Natural killer cell treated with Interleukin-12 subunit alpha and Interleukin-12 subunit beta and Interleukin-15 and Interleukin-18, amount 100 ng/mL, for 72 hours (primary cell): ENCODE results near the gene SFI1. TPM values are rescaled to one million over a fixed set of nuclear protein-coding genes. Genes with fewer than 3 reads are reported as not detected.

ENCODE experiments used
- ATAC-seq, 2 donors: fragments of 150-1000 bp; cut with Tn5 transposase in 1 of 2; sonication (Bioruptor Pico), chemical (Tn5 transposase) in 1 of 2; 2 replicates each; pipeline ENCODE4 v1.10.0; 2021
- DNase-seq: peaks from one replicate; pipeline ENCODE4 v3.0.0; 2022; ENCODE audit warnings: low spot score
- H3K27ac Mint-ChIP-seq, 2 donors: 1 replicate in 1 of 2; 2 replicates in 1 of 2; pipeline ENCODE4 v1.8.0; 2022; ENCODE audit warnings: mixed read lengths in 2 of 2, mild to moderate bottlenecking in 1 of 2, moderate library complexity in 1 of 2
- H3K27me3 Mint-ChIP-seq, 2 donors: 1 replicate in 1 of 2; 2 replicates in 1 of 2; pipeline ENCODE4 v1.8.0; 2022; ENCODE audit warnings: mixed read lengths in 2 of 2
- H3K36me3 Mint-ChIP-seq: one replicate; pipeline ENCODE4 v1.8.0; 2022; ENCODE audit warnings: mixed read lengths
- H3K4me1 Mint-ChIP-seq, 2 donors: 1 replicate in 1 of 2; 2 replicates in 1 of 2; pipeline ENCODE4 v1.8.0; 2022; ENCODE audit warnings: low read depth in 2 of 2, mixed read lengths in 2 of 2, mild to moderate bottlenecking in 1 of 2
- H3K4me3 Mint-ChIP-seq: one replicate; pipeline ENCODE4 v1.8.0; 2022; ENCODE audit warnings: mixed read lengths
- H3K9me3 Mint-ChIP-seq: 2 replicates; pipeline ENCODE4 v1.8.0; 2022; ENCODE audit warnings: mixed read lengths
- total RNA-seq, 2 donors: library from RNA; stranded (reverse); gene quantifications; one replicate each; pipeline ENCODE4 v1.2.3, GENCODE V29; 2022

Gene SFI1
- total RNA-seq, 2 donors from 2014 or later = 213 to 332 TPM

DNA sequence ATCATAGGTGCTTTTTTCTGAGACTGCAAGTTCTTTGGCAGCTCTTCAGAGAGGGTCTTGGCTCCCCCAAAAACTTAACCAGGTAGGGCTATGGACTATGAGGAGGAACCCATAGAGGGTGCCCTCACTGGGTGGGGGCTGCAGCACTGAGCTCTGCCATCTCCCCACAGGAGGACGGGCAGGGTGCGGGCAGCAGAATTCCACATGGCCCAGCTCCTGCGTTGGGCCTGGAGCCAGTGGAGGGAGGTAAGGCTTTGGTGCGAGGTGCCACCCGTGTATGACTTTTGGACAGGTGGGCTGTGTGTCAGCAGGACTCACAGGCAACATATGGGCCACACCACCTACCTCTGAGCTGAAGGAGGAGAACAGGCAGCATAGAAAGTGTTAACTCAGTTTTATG is 107.2 kb downstream of the SFI1 start:
- Mint-ChIP-seq H3K4me3 (no peak overlapping the region), H3K27ac (no peak overlapping the region), H3K36me3 (peaks cover 4% of the 10 kb centered on the region), H3K9me3 (no peaks in the 10 kb centered on the region), H3K27me3 (no peaks in the 10 kb centered on the region), H3K4me1 (peaks cover 4 to 6% of the 10 kb centered on the region in 2 donors)
- DNase-seq = no peak
- ATAC-seq = no peak

DNA sequence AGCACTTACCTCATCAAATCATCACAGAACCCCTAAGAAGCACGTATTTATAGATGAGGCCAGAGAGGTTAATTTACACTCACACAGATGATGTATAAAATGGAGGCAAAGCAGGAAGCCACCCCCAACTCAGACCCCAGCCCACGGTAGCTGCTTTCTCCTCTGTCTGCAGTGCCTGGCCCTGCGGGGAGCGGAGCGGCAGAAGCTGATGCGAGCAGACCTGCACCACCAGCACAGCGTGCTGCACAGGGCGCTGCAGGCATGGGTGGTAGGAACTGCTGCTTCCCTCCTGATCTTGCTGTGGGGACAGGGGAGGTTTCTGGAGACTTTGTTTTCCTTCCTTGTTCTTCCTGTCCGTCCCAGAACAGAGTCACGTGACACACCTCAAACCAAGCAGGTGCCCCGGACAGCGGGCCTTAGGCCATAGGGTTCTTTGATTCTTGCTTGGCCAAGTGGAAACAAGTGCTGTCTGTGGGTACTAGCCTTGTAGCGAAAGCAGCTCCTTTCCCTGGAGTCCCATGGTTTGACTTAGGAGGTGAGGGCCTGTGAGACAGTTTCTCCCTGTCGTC is 107.9 kb downstream of the SFI1 start:
- no peaks in the 10 kb centered on the region for H3K9me3 Mint-ChIP-seq
- H3K27me3 Mint-ChIP-seq = no peaks in the 10 kb centered on the region
- peaks cover 4 to 6% of the 10 kb centered on the region in 2 donors for H3K4me1 Mint-ChIP-seq
- peaks cover 4% of the 10 kb centered on the region for H3K36me3 Mint-ChIP-seq
- ATAC-seq (no peak), DNase-seq (no peak)
- H3K27ac Mint-ChIP-seq = no peak overlapping the region
- no peak overlapping the region for H3K4me3 Mint-ChIP-seq

DNA sequence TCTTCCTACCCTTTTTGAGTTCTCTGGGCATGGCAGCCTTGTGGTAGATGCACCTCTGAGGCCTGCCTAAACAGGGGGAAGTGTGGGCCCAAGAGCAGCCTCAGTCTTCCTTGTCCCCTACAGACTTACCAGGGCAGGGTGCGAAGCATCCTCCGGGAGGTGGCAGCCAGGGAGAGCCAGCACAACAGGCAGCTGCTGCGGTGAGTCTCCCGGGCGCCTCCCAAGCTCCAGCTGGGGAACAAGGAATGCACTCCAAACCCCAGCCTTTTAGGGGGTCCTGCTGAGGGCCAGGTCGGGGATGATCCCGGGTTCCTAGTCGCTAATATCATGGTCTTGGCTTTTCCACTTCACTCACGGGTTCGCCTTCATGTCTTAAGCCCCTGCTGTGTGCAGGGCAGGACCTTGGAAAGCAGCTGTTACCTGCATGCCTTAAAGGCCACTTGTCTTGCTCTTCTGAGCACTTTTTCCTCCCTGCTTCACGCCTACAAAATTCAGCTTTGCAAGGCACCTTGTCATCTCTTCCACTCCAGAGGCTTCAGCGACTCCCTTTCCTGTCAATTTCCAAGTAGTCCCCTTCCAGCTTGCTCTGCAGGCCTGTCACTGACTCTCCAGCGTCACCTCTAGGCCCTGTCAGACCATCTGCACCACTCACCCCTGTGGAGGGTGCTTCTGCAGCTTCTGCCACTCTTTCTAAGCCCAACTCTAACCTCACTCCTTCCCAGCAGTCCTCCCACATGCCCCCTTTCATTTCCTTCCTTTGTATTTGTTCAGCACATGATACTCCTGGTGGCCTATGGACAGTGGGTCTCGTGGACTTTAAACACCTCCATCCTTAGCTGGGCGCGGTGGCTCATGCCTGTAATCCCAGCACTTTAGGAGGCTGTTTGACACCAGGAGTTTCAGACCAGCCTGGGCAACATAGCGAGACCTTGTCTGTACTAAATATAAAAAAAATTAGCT is 108.7 kb downstream of the SFI1 start:
- Mint-ChIP-seq H3K9me3 (no peaks in the 10 kb centered on the region), H3K27ac (peak overlapping the region in 1 of 2 donors; percentile 1), H3K36me3 (peaks cover 4% of the 10 kb centered on the region), H3K27me3 (no peaks in the 10 kb centered on the region), H3K4me3 (no peak overlapping the region), H3K4me1 (peaks cover 4 to 6% of the 10 kb centered on the region in 2 donors)
- ATAC-seq (no peak), DNase-seq (no peak)

DNA sequence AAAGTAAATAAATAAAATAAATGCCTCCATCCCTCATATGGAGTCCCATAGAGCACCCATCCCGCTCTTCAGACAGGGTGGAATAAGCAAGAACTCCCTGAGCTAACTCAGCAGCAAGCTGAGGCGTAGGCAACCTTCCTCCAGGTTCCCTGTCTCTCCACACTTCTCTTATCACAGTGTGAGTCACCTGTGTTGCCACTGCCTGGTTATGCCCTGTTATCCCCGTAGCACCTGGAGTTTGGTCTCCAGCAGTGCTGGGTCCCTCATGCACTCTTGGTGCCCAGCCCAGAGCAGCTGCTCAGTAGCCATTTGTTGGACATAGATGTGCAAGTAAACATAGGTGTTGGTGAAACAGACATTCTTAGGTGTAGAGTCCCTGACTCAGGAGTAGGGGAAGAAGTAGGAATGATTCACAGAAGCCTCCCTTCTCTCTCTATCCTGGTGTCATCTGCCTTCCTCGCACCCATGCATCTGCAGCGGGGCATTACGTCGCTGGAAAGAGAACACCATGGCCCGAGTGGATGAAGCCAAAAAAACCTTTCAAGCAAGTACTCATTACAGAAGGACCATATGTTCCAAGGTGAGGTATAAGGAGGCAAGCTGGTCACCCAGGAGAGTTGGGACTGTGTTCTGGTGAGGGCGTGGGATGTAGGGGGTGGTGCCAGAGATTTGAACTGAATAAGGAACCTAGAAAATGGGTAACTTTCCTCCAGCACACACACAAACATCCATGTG is 109.7 kb downstream of the SFI1 start:
- Mint-ChIP-seq H3K9me3 (no peaks in the 10 kb centered on the region), H3K4me3 (no peak overlapping the region), H3K27ac (peak overlapping the region in 1 of 2 donors; percentile 1), H3K36me3 (no peaks in the 10 kb centered on the region), H3K27me3 (no peaks in the 10 kb centered on the region), H3K4me1 (peaks cover 0 to 4% of the 10 kb centered on the region in 2 donors)
- DNase-seq (no peak), ATAC-seq (no peak)

DNA sequence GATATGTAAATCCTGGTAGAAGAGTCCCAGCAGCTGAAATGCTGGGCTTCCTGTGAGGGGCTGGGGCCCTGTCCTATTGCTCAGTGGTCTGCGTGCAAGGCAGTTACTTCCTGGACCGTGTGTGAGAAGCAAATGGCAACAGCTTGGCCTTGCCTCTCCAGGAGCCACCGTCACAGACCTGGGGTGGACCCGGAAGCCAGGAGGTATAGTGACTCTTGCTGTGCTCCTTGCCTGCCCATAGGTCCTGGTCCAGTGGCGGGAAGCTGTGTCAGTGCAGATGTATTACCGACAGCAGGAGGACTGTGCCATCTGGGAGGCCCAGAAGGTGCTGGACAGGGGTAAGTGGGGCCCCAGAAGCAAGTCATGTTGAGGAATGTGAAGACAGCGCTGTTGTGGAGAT is 111.4 kb downstream of the SFI1 start:
- H3K27me3 Mint-ChIP-seq = no peaks in the 10 kb centered on the region
- ATAC-seq = no peak
- no peak overlapping the region for H3K4me3 Mint-ChIP-seq
- no peak for DNase-seq
- no peaks in the 10 kb centered on the region for H3K9me3 Mint-ChIP-seq
- H3K27ac Mint-ChIP-seq = peak overlapping the region in 1 of 2 donors; percentile 21
- no peaks in the 10 kb centered on the region for H3K36me3 Mint-ChIP-seq
- peaks cover 0 to 4% of the 10 kb centered on the region in 2 donors for H3K4me1 Mint-ChIP-seq

DNA sequence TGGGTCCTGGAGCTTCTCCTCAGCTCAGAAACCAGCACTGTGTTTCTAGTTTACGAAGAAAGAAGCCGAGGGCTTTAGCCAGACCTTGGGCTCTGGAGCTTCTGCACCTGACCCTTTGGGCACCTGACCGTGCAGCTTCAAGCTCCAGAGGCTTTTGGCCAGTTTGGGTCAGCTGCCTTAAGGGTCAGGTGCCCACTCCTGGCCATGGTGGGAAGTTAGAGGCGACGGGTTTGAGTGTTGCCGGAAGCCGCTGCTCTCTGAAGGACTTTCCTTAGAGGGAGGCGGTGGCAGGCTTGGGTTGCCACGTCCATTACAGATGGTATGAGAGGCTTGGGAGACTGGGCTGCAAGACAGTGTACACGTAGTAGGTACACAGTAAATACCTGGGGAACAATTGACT is 113.4 kb downstream of the SFI1 start:
- no peak overlapping the region for H3K27ac Mint-ChIP-seq
- H3K9me3 Mint-ChIP-seq = no peaks in the 10 kb centered on the region
- no peak for DNase-seq
- H3K4me1 Mint-ChIP-seq = peaks cover 4 to 8% of the 10 kb centered on the region in 2 donors
- ATAC-seq = no peak
- no peaks in the 10 kb centered on the region for H3K36me3 Mint-ChIP-seq
- no peaks in the 10 kb centered on the region for H3K27me3 Mint-ChIP-seq
- no peak overlapping the region for H3K4me3 Mint-ChIP-seq

DNA sequence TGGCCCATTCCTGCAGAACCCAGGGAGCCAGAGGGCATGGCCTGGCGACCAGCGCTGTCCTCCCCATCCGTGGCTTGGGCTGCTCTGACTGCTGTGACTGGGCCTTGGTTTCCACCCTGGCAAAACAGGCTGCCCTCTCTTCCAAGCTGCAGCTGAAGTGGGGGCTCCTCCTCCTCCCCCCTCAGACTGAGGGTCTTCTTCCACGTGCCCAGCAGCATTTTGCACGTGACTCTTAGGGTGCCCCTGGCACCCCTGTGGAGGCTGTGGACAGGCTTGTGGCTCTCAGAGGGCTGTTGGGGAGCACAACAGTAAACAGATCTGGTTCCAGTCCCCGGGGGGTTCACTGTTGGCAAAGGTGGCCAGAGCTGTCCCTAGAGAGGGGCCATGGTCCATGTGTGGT is 114.3 kb downstream of the SFI1 start:
- H3K4me1 Mint-ChIP-seq = peaks cover 6 to 15% of the 10 kb centered on the region in 2 donors
- H3K9me3 Mint-ChIP-seq = no peaks in the 10 kb centered on the region
- no peaks in the 10 kb centered on the region for H3K36me3 Mint-ChIP-seq
- H3K27ac Mint-ChIP-seq = no peak overlapping the region
- ATAC-seq = no peak
- H3K4me3 Mint-ChIP-seq = no peak overlapping the region
- H3K27me3 Mint-ChIP-seq = no peaks in the 10 kb centered on the region
- no peak for DNase-seq

DNA sequence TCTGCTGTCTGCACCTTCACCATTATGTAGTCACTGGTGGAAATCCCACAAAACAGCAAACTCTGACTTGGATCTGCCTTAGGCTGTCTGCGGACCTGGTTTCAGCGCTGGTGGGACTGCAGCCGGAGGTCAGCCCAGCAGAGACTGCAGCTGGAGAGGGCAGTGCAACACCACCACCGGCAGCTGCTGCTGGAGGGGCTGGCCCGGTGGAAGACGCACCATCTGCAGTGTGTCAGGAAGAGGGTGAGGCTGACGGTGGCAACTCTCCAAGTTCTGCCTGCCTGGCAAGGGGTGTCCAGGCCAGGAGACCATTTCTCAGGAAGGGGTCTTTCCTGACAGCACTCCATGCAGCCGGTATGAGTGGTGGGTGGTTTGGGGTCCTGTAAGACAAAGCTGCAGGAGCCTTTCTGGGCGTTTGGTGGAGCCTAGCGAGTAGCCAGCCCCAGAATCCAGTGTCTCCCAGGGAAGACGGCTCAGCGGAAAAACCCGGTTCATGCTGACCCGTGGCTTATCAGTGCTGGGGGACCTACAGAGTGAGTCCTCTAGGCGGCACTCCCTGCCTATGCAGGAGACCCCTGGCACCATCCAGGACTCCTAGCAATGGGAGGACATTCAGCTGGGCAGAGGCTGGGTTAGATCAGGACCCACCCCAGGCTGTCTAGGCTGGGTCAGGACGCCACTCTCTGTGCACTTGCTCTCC is 114.9 kb downstream of the SFI1 start:
- Mint-ChIP-seq H3K36me3 (no peaks in the 10 kb centered on the region), H3K27ac (peak overlapping the region in 1 of 2 donors; percentile 58), H3K9me3 (no peaks in the 10 kb centered on the region), H3K4me3 (no peak overlapping the region), H3K4me1 (peaks cover 12 to 21% of the 10 kb centered on the region in 2 donors), H3K27me3 (no peaks in the 10 kb centered on the region)
- no peak for DNase-seq
- ATAC-seq = no peak

DNA sequence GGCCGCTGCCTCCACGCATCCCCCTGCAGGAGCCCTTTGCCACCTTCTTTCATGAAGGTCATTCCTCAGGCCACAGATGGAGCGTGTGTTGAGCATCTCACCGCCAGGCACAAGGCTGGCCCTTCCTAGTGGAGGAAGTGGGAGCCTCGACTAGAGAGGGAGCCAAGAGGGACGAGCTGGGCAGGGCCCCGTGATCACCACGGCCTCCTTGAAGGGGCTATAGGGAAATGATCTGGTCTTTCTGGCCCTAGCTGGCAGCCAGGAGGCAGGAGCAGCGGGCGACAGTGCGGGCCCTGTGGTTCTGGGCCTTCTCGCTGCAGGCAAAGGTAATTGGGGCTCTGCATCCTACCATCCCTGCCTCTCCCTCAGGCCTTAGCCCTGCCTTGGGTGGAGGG is 116.6 kb downstream of the SFI1 start:
- peak overlapping the region in 1 of 2 donors; percentile 58 for H3K27ac Mint-ChIP-seq
- H3K4me3 Mint-ChIP-seq = no peak overlapping the region
- ATAC-seq = no peak
- no peak for DNase-seq
- H3K4me1 Mint-ChIP-seq = peaks cover 13 to 26% of the 10 kb centered on the region in 2 donors
- no peaks in the 10 kb centered on the region for H3K27me3 Mint-ChIP-seq
- no peaks in the 10 kb centered on the region for H3K36me3 Mint-ChIP-seq
- H3K9me3 Mint-ChIP-seq = no peaks in the 10 kb centered on the region

DNA sequence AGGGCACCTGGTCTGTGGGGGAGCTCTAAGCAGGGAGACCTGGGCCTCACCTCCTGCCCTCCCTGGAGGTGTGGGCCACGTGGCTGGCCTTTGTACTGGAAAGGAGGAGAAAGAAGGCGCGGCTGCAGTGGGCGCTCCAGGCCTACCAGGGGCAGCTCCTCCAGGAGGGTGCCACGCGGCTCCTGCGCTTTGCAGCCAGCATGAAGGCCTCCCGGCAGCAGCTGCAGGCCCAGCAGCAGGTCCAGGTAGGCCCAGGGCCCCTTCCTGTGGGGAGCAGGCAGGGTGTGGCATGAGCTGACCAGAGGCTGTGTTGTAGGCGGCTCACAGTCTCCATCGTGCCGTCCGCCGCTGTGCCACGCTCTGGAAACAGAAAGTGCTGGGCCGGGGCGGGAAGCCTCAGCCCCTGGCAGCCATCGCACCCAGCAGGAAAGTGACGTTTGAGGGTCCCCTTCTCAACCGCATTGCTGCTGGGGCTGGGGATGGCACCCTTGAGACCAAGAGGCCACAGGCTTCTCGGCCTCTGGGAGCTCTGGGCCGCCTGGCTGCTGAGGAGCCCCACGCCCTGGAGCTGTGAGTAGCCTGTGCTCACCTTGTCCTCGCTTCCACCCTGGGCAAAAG is 117.1 kb downstream of the SFI1 start:
- Mint-ChIP-seq H3K4me3 (no peak overlapping the region), H3K27me3 (no peaks in the 10 kb centered on the region), H3K27ac (peak overlapping the region in 1 of 2 donors; percentile 89), H3K9me3 (no peaks in the 10 kb centered on the region), H3K4me1 (peaks cover 13 to 26% of the 10 kb centered on the region in 2 donors), H3K36me3 (no peaks in the 10 kb centered on the region)
- ATAC-seq = no peak
- no peak for DNase-seq

DNA sequence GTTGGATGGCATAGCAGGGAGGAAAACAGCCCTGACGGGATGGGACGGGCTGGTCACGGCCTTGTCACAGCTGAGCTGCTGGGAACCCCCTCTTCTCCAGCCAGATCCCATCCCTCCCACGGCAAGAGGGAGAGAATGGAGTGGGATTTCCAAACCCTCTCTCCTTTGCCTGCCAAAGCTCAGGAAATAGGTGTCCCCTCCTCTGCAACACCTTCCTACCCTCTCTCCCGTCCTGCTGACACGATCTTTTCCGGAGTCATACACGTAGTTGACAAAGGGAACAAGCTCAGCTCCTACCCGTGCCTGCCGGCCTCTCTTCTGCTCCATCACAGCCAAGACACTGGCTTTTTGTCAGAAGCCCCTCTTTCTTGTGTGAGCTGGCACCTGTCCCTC is 117.6 kb downstream of the SFI1 start:
- H3K4me1 Mint-ChIP-seq = peaks cover 13 to 26% of the 10 kb centered on the region in 2 donors
- DNase-seq (no peak), ATAC-seq (no peak)
- H3K27me3 Mint-ChIP-seq = no peaks in the 10 kb centered on the region
- peaks cover under 1% of the 10 kb centered on the region for H3K36me3 Mint-ChIP-seq
- no peaks in the 10 kb centered on the region for H3K9me3 Mint-ChIP-seq
- peak overlapping the region; percentile 78 to 89 for H3K27ac Mint-ChIP-seq
- no peak overlapping the region for H3K4me3 Mint-ChIP-seq

DNA sequence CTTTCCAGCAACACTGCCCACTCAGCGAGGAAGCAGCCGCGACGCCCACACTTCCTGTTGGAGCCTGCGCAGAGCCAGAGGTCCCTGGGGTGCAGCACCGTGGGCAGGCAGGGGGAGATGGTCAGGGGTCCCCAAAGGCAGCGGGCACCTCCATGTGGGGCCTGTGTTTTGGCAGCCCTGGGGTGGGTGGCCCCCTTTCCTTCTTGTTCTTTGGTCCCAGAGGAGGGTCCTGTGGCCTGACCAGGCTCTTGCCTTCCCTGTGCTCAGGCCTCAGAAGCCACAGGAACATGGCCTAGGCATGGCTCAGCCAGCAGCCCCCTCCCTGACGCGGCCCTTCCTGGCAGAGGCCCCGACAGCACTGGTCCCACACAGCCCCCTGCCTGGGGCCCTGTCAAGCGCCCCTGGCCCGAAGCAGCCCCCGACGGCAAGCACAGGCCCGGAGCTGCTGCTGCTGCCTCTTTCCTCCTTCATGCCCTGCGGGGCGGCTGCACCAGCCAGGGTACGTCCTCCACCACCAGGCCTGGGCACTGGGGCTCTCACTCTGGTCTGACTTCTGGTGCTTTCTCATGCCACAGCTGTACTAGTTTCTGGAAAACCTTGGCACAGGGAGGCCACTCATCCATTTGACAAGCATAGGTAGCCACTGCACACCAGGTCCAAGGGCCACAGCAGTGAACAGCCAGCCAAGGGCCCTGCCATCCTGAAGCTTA is 118.6 kb downstream of the SFI1 start:
- no peaks in the 10 kb centered on the region for H3K27me3 Mint-ChIP-seq
- H3K36me3 Mint-ChIP-seq = peaks cover 7% of the 10 kb centered on the region
- DNase-seq (peak; percentile 61), ATAC-seq (no peak)
- no peaks in the 10 kb centered on the region for H3K9me3 Mint-ChIP-seq
- peak overlapping the region; percentile 78 to 89 for H3K27ac Mint-ChIP-seq
- H3K4me1 Mint-ChIP-seq = peaks cover 13 to 26% of the 10 kb centered on the region in 2 donors
- peak overlapping the region; percentile 50 for H3K4me3 Mint-ChIP-seq
